HG02885 (cell line): ENCODE results near the gene C11orf16.
A peak's percentile ranks its signal among the peaks of the same experiment; 100 is the strongest.
"Not testable (repeated sequence)": the region's sequence is repeated elsewhere in the genome, so short reads cannot be mapped to it uniquely, and the experiment has no call there.

Experiments used
- ATAC-seq: cut with Tn5 transposase; IDR thresholded peaks from one replicate; pipeline ENCODE4 v1.9.1; 2021; ENCODE audit warnings: mild to moderate bottlenecking; ENCODE audit not compliant: unreplicated experiment, poor library complexity

The C11orf16 gene

GRCh38 chr11:8932564-8933180, at the start of gene C11orf16:
TSS of gene C11orf16 (minus strand) at chr11:8932947. CDS start at chr11:8932308, 639 bp downstream.
- ATAC-seq, result no peak

GRCh38 chr11:8980485-8980884, 47.7 kb upstream of the C11orf16 start:
- no peak for ATAC-seq

GRCh38 chr11:8979365-8979764, 46.6 kb upstream of the C11orf16 start:
- not testable (repeated sequence) for ATAC-seq

GRCh38 chr11:8973121-8973520, 40.4 kb upstream of the C11orf16 start:
- no peak for ATAC-seq

GRCh38 chr11:8971924-8972316, 39.2 kb upstream of the C11orf16 start:
- ATAC-seq, result no peak

GRCh38 chr11:8971196-8971923, 38.6 kb upstream of the C11orf16 start:
- ATAC-seq, result no peak

GRCh38 chr11:8967184-8967583, 34.4 kb upstream of the C11orf16 start:
- ATAC-seq, result no peak

- ATAC-seq, result peak; percentile 87
These were observed 31.9 kb upstream of the C11orf16 start, which contains the start of gene TMEM9B for GRCh38 chr11:8964324-8965320. TSS of gene TMEM9B (minus strand) at chr11:8964442. CDS start at chr11:8964313, 129 bp downstream.

GRCh38 chr11:8963569-8964323, 31.0 kb upstream of the C11orf16 start:
- ATAC-seq, result peak; percentile 69

GRCh38 chr11:8962841-8963240, 30.1 kb upstream of the C11orf16 start:
- ATAC-seq, result no peak

GRCh38 chr11:8961401-8961800, 28.7 kb upstream of the C11orf16 start:
- ATAC-seq, result no peak

GRCh38 chr11:8959546-8960166, 26.9 kb upstream of the C11orf16 start:
- peak; percentile 51 for ATAC-seq

- no peak for ATAC-seq
These were observed 24.1 kb upstream of the C11orf16 start for GRCh38 chr11:8956860-8957259.

- ATAC-seq, result no peak
These were observed 16.1 kb upstream of the C11orf16 start for GRCh38 chr11:8948886-8949285.

- no peak for ATAC-seq
These were observed 14.6 kb upstream of the C11orf16 start for GRCh38 chr11:8947230-8947943.

- no peak for ATAC-seq
These were observed 9.8 kb upstream of the C11orf16 start, which contains the start of gene ASCL3 for GRCh38 chr11:8942518-8943066. TSS of gene ASCL3 (minus strand) at chr11:8943016. CDS start at chr11:8938161, 4,855 bp downstream.

GRCh38 chr11:8941341-8942103, 8.8 kb upstream of the C11orf16 start:
- no peak for ATAC-seq

GRCh38 chr11:8937659-8938058, 4.9 kb upstream of the C11orf16 start:
- ATAC-seq, result peak; percentile 5
